ENCODE data around the gene SUSD2.
"Not testable (repeated sequence)": the region's sequence is repeated elsewhere in the genome, so short reads cannot be mapped to it uniquely, and the experiment has no call there.

SUSD2 gene

GRCh38 chr22:24177456-24177855 lies 3.8 kb upstream of the SUSD2 start:
- no peak for DNase-seq (ENCODE audit: low spot score)

DNA sequence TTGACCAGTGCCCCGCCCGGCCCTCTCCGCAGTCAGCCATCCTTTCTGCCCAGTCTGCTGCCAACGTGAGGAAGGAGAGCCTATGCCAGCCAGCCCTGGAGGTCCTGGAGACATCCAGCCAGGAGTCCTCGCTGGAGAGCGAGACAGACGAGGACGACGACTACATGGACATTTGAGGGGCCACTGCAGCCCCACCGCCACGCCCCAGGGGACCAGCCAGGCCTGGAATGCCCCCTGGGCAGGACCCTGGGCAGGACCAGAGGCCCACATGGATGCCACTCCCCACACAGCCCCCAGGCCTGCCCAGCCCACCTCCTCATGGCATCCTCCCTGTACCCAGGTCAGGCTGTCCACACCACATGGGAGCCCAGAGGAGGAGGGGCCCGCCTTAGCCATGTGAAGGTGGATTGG lies 3.3 kb upstream of the SUSD2 start:
- DNase-seq (ENCODE audit: low spot score): no peak

DNA sequence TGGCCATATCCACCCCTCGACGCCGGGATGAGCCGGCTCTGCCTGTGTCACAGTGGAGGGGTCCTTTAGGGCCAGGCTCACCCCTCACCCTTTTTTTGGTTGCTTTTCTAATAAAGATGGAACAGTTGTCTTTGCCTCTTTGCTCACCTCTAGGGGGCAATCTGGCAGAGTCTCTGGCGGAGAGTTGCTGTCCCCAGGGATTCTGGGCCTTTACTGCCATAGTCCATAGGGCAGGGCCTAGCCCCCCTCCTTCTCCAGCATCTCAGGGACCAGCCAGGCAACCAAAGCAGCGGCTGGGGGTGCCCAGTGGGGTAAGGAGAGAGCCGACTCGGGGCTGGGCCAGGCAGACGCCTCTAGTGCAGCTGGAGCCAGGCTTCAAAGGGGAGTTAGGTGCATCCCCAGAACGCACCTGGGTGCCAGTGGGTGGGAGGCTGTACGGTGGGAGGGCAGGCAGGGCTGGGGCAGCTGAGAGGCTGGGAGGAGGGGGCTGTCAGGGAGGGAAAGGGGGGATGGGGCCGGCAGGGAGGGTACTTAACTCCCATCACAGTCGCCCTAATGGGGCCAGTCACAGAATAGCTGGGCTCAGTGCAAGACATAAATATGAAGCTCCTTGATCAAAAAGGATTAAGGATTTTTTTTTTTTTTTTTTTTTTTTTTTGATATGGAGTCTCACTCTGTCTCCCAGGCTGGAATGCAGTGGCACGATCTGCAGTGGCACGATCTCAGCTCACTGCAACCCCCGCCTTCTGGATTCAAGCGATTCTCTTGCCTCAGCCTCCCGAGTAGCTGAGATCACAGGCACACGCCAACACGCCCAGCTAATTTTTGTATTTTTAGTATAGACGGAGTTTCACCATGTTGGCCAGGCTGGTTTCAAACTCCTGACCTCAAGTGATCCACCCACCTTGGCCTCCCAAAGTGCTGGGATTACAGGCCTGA lies 2.5 kb upstream of the SUSD2 start:
- DNase-seq (ENCODE audit: low spot score): no peak

DNA sequence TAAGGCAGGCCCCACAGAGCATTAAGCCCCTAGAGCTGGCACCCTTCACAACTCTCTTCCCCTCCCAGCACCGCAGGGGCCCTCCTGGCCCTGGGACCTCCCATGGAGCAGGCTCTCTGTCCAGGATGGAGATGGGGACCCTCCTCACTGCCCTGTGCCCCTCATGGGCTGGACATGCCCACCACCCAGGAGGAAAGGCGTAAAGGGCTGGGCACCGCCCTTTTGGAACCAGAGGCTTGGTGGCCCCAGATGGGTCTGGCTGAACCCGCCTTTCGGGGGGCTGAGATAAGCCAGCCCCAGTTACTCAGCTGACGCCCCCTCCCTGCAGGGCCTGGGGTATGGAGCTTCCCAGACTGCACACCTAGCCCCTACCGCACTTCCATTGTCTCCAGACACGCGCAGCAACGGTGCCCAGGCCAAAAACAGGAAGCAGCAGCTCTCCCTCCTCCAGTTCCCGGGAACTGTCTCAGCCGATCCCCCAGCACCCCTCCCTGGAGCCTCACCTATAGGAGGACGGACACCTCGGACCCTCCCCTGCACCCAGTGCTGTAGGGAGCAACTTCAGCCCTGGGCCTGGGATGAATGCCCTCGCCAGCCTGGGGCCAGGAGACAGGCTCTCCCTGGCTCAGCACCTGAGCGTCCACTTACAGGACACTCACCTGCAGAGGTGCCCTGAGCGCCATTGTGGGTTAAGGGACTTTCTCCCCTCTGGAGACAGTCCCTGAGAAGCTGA lies 1.6 kb upstream of the SUSD2 start:
- DNase-seq (ENCODE audit: low spot score): no peak

- no peak for DNase-seq (ENCODE audit: low spot score)
Measured at GRCh38 chr22:24180316-24181087, 785 bp upstream of the SUSD2 start.

DNA sequence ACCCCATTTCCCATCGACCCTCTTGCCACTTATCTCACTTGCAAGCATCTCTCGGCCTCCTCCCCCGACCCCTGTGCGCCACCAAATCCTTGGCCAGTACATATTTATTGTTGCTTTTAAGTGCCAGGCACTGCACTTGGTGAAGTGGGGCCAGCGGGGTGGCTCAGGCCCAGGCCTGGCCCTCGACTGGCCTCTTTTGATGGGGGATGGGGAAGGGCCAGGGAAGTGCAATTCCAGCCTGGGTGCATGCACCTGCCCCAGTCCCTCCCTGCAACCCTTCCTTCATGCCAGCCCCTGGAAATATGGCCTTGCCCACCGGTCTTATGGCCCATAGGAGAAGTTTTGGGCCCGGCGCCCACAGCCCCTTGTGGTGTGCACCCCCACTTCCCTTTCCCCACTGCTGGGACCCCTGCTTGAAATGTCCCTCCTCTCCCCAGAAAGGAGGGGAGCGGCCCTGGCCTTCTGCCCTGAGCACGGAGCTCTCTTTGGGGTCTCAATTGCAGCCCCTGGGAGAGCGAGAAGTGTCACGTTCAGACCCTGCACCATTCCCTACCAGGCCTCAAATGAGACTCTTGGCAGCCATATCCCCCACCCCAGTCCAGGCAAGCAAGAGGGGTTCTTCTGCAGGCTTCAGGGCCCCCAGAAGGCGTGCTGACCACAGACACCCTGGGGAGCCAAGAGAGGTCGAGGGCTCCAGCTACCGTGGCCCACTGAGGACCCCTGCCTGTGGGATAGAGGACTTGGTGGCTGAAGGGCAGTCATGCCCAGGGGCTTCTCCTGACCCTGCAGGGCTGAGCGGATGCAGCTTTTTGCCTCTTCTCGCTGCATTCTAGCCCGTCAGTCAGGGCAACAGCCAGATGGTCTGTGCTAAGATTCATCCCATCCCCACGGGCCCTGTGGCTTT lies 961 bp downstream of the SUSD2 start:
- DNase-seq (ENCODE audit: low spot score): no peak

- DNase-seq (ENCODE audit: low spot score): not testable (repeated sequence)
Measured at GRCh38 chr22:24182900-24183246, 1.6 kb downstream of the SUSD2 start.

DNA sequence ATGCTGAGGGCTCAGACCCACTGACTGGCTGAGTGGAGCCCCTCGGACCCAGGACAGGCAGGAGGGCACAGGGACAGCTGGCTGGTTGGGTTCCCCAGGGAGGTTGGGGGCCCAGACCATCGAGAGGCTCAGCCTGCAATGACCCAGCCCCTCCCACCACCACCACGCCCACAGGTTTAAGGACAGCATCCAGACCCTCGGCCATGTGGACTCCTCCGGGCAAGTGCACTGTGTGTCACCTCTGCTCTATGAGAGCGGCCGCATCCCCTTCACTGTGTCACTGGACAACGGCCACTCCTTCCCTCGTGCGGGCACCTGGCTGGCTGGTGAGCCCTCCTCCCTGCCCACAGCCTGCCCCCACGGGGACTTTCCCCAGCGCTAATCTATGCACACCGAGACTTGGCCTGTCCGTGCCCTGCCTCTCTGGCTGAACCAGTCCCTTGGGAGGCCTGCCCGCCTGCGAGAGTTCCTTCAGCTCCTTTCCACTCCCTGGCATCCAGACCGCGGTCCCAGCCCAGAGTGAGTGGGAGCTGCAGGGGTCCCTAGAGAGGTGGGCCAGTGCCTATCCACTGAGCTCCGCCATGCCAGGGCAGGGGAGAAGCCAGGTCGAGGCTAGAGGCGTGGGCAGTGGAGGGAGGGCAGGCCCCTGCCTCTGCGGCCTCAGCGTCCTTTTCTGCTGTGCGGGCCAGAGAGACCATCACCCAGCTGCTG lies 2.2 kb downstream of the SUSD2 start:
- no peak for DNase-seq (ENCODE audit: low spot score)

DNA sequence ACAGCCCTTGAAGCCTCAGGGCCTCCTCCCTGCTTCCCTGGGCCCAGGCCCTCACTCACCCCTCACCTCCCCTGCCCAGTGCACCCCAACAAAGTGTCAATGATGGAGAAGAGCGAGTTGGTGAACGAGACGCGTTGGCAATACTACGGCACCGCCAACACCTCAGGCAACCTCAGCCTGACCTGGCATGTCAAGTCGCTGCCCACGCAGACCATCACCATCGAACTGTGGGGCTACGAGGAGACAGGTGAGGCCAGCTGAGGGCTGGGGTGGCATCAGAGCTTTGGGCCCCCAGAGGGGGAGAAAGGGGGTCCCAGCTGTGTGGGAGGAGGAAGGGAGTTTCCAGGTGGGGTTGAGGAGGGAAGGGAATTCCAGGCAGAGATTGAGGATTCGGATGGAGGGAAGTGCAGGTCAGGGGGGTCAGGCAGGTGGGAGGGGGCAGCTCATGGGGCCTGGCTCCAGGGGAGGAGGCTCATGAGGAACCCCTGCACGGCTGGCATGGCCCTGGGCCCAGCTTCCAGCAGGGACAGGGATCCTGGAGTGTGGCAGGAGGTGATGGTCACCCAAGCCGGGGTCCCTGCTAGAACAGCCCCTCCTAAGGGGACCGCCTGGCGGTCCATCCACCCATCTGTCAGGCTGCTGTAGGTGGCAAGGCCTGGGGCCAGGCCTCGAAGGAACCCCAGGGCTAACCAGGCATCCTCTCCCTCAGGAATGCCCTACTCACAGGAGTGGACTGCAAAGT lies 2.9 kb downstream of the SUSD2 start:
- no peak for DNase-seq (ENCODE audit: low spot score)

- DNase-seq (ENCODE audit: low spot score): no peak
Measured at GRCh38 chr22:24185001-24185500, 3.8 kb downstream of the SUSD2 start.

DNA sequence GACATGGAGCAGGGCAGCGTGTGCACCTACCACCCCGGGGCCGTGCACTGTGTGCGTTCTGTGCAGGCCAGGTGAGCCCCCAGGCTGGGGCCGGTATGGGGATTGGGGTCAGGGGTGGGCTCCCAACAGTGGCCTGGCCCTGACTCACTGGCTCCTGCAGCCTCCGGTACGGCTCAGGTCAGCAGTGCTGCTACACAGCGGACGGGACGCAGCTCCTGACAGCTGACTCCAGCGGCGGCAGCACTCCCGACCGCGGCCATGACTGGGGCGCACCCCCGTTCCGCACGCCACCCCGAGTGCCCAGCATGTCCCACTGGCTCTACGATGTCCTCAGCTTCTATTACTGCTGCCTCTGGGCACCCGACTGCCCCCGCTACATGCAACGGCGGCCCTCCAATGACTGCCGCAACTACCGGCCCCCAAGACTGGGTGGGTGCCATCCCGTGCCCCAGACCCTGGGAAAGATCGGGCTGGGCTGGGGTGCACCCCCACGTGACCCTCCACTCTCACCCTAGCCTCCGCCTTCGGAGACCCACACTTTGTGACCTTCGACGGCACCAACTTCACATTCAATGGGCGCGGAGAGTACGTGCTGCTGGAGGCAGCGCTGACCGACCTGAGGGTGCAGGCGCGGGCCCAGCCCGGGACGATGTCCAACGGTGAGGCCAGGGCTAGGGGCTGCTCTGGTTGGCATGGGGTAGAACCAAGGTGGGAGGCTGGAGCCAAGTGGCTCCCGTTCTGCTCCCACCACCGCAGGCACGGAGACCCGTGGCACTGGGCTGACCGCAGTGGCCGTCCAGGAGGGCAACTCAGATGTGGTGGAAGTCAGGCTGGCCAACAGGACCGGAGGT lies 4.4 kb downstream of the SUSD2 start:
- DNase-seq (ENCODE audit: low spot score): no peak

DNA sequence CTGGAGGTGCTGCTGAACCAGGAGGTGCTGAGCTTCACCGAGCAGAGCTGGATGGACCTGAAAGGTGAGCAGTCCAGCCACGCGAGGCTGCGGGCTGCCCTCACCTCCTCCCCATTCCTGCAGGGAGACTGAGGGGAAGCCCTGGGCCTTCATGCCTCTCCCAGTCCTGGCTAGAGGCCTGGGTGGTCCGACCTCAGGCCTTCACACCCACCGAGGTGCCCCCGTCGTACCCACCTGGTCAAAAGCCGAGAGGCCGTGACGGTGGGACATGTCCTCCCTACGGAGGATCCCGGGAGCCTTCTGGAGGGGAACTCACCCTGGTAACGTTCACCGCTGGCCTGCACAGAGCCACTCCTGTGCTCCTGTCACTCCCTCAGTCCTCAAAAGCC lies 5.1 kb downstream of the SUSD2 start:
- DNase-seq (ENCODE audit: low spot score): no peak

DNA sequence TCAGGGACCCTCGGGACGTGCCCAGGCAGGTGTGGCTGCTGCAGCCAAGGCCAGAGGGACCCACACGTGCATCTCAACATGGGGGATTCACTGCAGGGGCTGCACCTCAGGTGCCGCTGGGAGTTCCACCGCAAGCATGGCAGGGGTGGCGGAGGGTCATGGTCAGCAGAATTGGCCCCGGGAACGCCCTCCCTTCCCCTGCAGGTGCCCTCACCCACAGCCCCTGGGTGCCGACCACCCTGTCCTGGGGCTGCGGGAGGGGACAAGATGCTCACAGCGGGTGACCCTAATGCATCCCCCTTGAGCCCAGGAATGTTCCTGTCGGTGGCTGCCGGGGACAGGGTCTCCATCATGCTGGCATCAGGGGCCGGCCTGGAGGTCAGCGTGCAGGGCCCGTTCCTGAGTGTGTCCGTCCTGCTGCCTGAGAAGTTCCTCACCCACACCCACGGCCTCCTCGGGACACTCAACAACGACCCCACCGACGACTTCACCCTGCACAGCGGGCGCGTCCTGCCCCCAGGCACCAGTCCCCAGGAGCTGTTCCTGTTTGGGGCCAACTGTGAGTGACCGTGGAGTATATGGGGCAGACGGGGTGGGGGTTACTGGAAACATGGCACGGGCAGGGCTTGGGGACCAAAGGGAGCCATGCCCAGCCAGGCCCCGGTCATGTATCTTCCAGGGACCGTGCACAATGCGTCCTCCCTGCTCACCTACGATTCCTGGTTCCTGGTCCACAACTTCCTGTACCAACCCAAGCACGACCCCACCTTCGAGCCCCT lies 5.8 kb downstream of the SUSD2 start:
- DNase-seq (ENCODE audit: low spot score): no peak

DNA sequence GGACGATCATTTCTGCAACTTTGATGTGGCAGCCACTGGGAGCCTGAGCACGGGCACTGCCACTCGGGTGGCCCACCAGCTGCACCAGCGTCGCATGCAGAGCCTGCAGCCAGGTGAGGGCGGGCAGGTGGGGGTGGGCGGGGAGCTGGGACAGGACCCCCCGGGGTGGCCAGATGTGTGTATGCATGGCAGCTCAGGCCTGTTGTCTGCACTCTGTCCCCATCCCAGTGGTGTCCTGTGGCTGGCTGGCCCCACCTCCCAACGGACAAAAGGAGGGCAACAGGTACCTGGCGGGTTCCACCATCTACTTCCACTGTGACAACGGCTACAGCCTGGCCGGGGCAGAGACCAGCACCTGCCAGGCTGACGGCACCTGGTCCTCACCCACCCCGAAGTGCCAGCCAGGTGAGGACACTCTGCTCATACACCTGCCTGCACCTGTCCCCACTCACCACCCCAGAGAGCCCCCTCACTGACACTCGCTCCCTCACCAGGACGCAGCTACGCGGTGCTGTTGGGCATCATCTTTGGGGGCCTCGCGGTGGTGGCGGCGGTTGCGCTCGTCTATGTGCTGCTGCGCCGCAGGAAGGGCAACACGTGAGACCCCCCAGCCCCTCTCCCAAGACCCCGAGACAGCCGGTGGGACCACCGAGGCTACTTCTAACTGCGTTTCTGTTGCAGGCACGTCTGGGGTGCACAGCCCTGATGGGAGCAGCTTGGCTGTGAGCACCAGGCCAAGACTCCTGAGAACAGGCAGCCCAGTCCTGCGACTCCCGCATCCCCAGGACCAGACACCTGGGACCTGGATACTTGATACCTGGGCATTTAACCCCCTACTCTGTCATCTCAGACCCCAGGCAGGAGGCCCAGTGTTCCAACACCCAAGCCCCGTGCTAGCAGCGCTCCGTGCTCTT lies 6.7 kb downstream of the SUSD2 start:
- no peak for DNase-seq (ENCODE audit: low spot score)

DNA sequence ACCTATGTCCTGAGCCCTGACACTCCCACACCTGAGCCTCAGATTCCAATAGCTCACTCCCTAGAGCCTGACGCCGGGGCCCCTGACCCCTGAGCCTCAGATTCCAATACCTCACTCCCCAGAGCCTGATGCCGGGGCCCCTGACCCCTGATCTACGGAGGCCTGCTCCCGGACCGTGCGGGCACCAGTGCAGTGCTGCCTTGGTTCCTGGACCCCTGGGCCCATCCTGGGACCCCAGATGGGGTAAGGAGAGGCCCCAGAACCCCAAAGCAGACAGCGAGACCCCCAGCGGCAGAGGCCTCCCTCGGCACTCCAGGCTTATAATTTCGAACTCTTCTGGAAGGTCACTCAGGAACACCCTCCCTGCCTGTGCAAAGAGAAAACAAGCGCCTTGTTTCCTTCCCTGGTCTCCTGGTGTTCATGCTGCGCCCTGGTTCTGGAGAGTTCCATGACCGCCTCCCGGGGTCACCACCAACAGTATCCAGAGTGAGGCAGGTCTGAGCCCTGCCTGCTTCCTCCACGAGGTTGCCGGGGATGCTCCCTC lies 7.5 kb downstream of the SUSD2 start:
- DNase-seq (ENCODE audit: low spot score): no peak

DNA sequence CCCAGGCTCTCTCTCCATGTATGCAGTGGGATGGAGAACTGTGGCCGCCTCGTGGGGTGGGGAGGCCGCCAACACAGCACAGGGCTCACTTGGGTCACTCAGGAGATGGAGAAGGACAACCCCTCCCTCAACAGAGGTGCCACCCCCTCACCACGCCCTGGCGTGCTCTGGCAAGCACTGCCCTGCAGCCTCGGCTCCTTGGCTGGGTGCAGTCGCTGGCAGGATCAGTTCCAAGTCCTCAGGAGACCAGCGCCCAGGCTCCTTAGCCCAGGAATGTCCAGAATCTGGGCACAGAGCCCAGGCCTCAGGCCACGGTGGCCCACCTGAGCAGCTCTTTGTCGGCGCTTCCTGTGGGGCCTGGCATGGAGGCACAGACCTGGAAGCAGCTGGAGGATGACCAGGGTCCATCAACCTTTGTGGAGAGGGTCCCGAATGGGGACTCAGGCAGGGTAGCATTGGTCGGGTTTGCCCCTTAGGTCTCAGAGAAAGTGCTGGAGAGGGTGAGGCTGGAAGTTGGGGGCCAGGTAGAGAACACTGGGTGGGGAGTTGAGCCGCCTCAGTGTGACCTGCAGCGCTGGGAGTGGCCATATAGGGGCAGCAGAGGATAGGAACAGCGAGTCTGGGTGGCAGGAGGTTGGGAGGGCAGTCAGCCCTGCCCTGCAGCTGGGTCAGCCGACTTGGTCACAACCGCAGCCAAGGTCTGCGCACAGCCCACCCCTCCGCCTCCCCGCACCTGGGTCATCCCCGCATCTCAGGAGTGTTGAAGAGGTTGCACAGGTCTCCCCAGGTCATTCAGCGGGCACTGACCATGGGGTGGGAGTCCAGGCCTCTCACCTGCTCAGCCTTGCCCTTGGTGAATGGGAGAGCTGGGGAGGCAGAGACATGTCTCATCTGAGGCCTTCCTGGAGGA lies 8.2 kb downstream of the SUSD2 start:
- no peak for DNase-seq (ENCODE audit: low spot score)
